HepG2 (cell line): ENCODE results near the gene TOP3B. TPM values are rescaled to one million over a fixed set of nuclear protein-coding genes. Genes with fewer than 3 reads are reported as not detected.

Experiments
- DPF2 ChIP-seq: sonication (generic); formaldehyde crosslinking; IDR thresholded peaks from 2 replicates; pipeline ENCODE4 v1.4.0; 2020; ENCODE audit warnings: mild to moderate bottlenecking, low read depth, missing genetic modification reagents, borderline replicate concordance
- HOXD1 ChIP-seq: sonication (generic); formaldehyde crosslinking; IDR thresholded peaks from 2 replicates; pipeline ENCODE4 v1.5.0; 2020; ENCODE audit warnings: missing genetic modification reagents
- JUNB ChIP-seq: sonication (generic); formaldehyde crosslinking; IDR thresholded peaks from 2 replicates; pipeline ENCODE4 v1.8.0; 2022; ENCODE audit warnings: missing genetic modification reagents, mild to moderate bottlenecking, borderline replicate concordance
- KAT7 ChIP-seq: IDR thresholded peaks from 2 replicates; pipeline ENCODE4 v1.6.1; 2018; ENCODE audit warnings: borderline replicate concordance, missing compliant biosample characterization
- KAT8 ChIP-seq: IDR thresholded peaks from 2 replicates; pipeline ENCODE4 v1.6.1; 2016; ENCODE audit warnings: missing genetic modification reagents, missing compliant biosample characterization
- KMT2A ChIP-seq: sonication (generic); formaldehyde crosslinking; IDR thresholded peaks from 2 replicates; pipeline ENCODE4 v1.4.0; 2020; ENCODE audit warnings: missing genetic modification reagents
- POLR2AphosphoS5 ChIP-seq: IDR thresholded peaks from 2 replicates; pipeline ENCODE4 v1.6.1; 2012; ENCODE audit warnings: low read depth, low read length
- POLR2G ChIP-seq: fragments of 200-400 bp; formaldehyde crosslinking; IDR thresholded peaks from 2 replicates; pipeline ENCODE4 v1.6.1; 2018; ENCODE audit warnings: mild to moderate bottlenecking, low read depth, low read length, moderate library complexity
- SALL1 ChIP-seq: sonication (generic); formaldehyde crosslinking; IDR thresholded peaks from 2 replicates; pipeline ENCODE4 v1.8.0; 2022; ENCODE audit warnings: mild to moderate bottlenecking, missing genetic modification reagents
- SCMH1 ChIP-seq: sonication (generic); formaldehyde crosslinking; IDR thresholded peaks from 2 replicates; pipeline ENCODE4 v1.9.0; 2021; ENCODE audit warnings: missing genetic modification reagents, mild to moderate bottlenecking, borderline replicate concordance
- SOX5 ChIP-seq: IDR thresholded peaks from 2 replicates; pipeline ENCODE4 v1.6.1; 2016; ENCODE audit warnings: borderline replicate concordance
- ZIK1 ChIP-seq: sonication (generic); formaldehyde crosslinking; IDR thresholded peaks from 2 replicates; pipeline ENCODE4 v1.5.0; 2020; ENCODE audit warnings: mild to moderate bottlenecking, low read depth, missing genetic modification reagents, borderline replicate concordance
- ZNF383 ChIP-seq: sonication (generic); formaldehyde crosslinking; IDR thresholded peaks from 2 replicates; pipeline ENCODE4 v1.4.0; 2020; ENCODE audit warnings: missing genetic modification reagents, mild to moderate bottlenecking, borderline replicate concordance
- ZNF883 ChIP-seq: sonication (generic); formaldehyde crosslinking; IDR thresholded peaks from 2 replicates; pipeline ENCODE4 v1.5.1; 2020; ENCODE audit warnings: mild to moderate bottlenecking, missing genetic modification reagents; ENCODE audit errors: not compliant biosample characterization
- polyA plus RNA-seq, 8 experiments: library from polyadenylated mRNA; depleted of rRNA in 3 of 8; stranded (reverse) in 7 of 8; unstranded in 1 of 8; fragments of >200 nt; fragmentation: Illumina TruSeq in 4 of 8; extraction: Trizol in 4 of 8; gene quantifications; 2 replicates each; pipeline versions ENCODE4 v1.2.1 to v1.2.3, GENCODE V29; 2011 to 2016; ENCODE audit warnings: low read depth in 4 of 8, missing spikeins in 1 of 8, mixed read lengths in 1 of 8; ENCODE audit not compliant: insufficient read depth in 1 of 8
- total RNA-seq, 5 experiments: library from RNA; depleted of rRNA; stranded (reverse); fragments of >200 nt; fragmentation: Illumina TruSeq; extraction: Trizol; gene quantifications; 2 replicates each; pipeline ENCODE4 v1.2.3, GENCODE V29; 2016; ENCODE audit warnings: low read depth in 1 of 5
- TF ChIP-seq, protein P1 (sequence below): sonication (generic); formaldehyde crosslinking; IDR thresholded peaks from 2 replicates; pipeline ENCODE4 v1.4.0; 2020; ENCODE audit warnings: missing genetic modification reagents
- TF ChIP-seq, protein P2 (sequence below): sonication (generic); formaldehyde crosslinking; conservative IDR thresholded peaks from 2 replicates; pipeline ENCODE4 v1.8.0; 2022; ENCODE audit warnings: mild to moderate bottlenecking, moderate library complexity, missing genetic modification reagents
- TF ChIP-seq, protein P3 (sequence below): sonication (generic); formaldehyde crosslinking; IDR thresholded peaks from 2 replicates; pipeline ENCODE4 v1.9.0; 2021; ENCODE audit warnings: missing genetic modification reagents, mild to moderate bottlenecking, borderline replicate concordance
- TF ChIP-seq, protein P4 (sequence below): sonication (generic); formaldehyde crosslinking; IDR thresholded peaks from 2 replicates; pipeline ENCODE4 v1.5.1; 2020; ENCODE audit warnings: mild to moderate bottlenecking, missing genetic modification reagents, moderate library complexity

Gene TOP3B
- total and polyA plus RNA-seq, 2 of the 13 experiments (the other 11 are each of a cell fraction or from before 2014, with no cell fraction given): 28.5 to 29.7 TPM

DNA sequence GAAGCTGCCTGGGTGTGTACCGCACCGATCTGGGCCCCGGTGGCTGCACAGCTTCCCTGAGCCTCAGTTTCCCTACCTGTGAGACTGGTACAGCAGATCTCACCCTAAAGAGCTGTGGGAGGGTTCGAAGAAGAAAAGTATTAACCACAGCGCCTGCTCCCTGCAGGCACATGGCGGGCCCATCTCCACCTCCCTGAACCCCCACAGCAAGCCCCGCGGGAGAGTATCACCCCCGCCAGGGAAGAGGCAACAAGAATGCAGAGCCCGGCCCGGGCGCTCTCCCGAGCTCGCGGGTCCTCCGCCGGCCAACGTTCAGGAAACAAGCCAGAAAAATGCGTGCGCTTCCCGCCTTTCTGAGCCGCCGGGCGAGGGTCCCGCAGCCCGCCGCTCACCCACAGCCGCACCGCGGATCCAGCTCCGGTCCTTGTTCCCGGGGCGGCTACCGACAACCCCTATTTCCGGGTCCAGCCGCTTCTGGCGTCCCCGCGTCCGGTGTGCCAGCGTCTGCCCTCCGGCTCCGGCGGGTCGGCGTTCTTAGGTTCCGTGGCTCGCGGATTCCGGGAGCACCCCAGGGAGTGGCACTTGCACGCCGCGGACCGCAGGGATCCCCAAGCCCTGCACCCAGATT lies at the start of gene TOP3B (continued):
- TF ChIP-seq, protein P1, sequence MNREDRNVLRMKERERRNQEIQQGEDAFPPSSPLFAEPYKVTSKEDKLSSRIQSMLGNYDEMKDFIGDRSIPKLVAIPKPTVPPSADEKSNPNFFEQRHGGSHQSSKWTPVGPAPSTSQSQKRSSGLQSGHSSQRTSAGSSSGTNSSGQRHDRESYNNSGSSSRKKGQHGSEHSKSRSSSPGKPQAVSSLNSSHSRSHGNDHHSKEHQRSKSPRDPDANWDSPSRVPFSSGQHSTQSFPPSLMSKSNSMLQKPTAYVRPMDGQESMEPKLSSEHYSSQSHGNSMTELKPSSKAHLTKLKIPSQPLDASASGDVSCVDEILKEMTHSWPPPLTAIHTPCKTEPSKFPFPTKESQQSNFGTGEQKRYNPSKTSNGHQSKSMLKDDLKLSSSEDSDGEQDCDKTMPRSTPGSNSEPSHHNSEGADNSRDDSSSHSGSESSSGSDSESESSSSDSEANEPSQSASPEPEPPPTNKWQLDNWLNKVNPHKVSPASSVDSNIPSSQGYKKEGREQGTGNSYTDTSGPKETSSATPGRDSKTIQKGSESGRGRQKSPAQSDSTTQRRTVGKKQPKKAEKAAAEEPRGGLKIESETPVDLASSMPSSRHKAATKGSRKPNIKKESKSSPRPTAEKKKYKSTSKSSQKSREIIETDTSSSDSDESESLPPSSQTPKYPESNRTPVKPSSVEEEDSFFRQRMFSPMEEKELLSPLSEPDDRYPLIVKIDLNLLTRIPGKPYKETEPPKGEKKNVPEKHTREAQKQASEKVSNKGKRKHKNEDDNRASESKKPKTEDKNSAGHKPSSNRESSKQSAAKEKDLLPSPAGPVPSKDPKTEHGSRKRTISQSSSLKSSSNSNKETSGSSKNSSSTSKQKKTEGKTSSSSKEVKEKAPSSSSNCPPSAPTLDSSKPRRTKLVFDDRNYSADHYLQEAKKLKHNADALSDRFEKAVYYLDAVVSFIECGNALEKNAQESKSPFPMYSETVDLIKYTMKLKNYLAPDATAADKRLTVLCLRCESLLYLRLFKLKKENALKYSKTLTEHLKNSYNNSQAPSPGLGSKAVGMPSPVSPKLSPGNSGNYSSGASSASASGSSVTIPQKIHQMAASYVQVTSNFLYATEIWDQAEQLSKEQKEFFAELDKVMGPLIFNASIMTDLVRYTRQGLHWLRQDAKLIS (CRISPR knock-in tag): 0 out of 2 replicates have a peak, but pooled peaks have one; percentile 65
- TF ChIP-seq, protein P2, sequence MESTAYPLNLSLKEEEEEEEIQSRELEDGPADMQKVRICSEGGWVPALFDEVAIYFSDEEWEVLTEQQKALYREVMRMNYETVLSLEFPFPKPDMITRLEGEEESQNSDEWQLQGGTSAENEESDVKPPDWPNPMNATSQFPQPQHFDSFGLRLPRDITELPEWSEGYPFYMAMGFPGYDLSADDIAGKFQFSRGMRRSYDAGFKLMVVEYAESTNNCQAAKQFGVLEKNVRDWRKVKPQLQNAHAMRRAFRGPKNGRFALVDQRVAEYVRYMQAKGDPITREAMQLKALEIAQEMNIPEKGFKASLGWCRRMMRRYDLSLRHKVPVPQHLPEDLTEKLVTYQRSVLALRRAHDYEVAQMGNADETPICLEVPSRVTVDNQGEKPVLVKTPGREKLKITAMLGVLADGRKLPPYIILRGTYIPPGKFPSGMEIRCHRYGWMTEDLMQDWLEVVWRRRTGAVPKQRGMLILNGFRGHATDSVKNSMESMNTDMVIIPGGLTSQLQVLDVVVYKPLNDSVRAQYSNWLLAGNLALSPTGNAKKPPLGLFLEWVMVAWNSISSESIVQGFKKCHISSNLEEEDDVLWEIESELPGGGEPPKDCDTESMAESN (CRISPR knock-in tag): peak; percentile 86; the same call in 1 of the 2 replicates
- TF ChIP-seq, protein P3, sequence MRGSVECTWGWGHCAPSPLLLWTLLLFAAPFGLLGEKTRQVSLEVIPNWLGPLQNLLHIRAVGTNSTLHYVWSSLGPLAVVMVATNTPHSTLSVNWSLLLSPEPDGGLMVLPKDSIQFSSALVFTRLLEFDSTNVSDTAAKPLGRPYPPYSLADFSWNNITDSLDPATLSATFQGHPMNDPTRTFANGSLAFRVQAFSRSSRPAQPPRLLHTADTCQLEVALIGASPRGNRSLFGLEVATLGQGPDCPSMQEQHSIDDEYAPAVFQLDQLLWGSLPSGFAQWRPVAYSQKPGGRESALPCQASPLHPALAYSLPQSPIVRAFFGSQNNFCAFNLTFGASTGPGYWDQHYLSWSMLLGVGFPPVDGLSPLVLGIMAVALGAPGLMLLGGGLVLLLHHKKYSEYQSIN (CRISPR knock-in tag): 0 out of 2 replicates have a peak, but pooled peaks have one; percentile 29
- TF ChIP-seq ZNF883 (CRISPR knock-in tag) (peak; percentile 86), SOX5 (CRISPR knock-in tag) (peak; percentile 61; the same call in 1 of the 2 replicates), ZNF383 (CRISPR knock-in tag) (0 out of 2 replicates have a peak, but pooled peaks have one; percentile 48), POLR2G (peak; percentile 95), POLR2AphosphoS5 (peak; percentile 93), KMT2A (CRISPR knock-in tag) (peak; percentile 99), KAT8 (peak; percentile 99), JUNB (CRISPR knock-in tag) (no peak), KAT7 (peak; percentile 87; the same call in 1 of the 2 replicates), SCMH1 (no peak), ZIK1 (peak; percentile 89; the same call in 1 of the 2 replicates), HOXD1 (peak; percentile 84; the same call in 1 of the 2 replicates), SALL1 (CRISPR knock-in tag) (peak; percentile 88), DPF2 (no peak)
- TF ChIP-seq, protein P4, sequence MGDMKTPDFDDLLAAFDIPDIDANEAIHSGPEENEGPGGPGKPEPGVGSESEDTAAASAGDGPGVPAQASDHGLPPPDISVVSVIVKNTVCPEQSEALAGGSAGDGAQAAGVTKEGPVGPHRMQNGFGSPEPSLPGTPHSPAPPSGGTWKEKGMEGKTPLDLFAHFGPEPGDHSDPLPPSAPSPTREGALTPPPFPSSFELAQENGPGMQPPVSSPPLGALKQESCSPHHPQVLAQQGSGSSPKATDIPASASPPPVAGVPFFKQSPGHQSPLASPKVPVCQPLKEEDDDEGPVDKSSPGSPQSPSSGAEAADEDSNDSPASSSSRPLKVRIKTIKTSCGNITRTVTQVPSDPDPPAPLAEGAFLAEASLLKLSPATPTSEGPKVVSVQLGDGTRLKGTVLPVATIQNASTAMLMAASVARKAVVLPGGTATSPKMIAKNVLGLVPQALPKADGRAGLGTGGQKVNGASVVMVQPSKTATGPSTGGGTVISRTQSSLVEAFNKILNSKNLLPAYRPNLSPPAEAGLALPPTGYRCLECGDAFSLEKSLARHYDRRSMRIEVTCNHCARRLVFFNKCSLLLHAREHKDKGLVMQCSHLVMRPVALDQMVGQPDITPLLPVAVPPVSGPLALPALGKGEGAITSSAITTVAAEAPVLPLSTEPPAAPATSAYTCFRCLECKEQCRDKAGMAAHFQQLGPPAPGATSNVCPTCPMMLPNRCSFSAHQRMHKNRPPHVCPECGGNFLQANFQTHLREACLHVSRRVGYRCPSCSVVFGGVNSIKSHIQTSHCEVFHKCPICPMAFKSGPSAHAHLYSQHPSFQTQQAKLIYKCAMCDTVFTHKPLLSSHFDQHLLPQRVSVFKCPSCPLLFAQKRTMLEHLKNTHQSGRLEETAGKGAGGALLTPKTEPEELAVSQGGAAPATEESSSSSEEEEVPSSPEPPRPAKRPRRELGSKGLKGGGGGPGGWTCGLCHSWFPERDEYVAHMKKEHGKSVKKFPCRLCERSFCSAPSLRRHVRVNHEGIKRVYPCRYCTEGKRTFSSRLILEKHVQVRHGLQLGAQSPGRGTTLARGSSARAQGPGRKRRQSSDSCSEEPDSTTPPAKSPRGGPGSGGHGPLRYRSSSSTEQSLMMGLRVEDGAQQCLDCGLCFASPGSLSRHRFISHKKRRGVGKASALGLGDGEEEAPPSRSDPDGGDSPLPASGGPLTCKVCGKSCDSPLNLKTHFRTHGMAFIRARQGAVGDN: peak; percentile 85
